IMR-90 (cell line): ENCODE data around the gene SMAP1. TPM values are rescaled to one million over a fixed set of nuclear protein-coding genes. Genes with fewer than 3 reads are reported as not detected.

Experiments
- ATAC-seq: fragments of 200-7000 bp; cut with Tn5 transposase; 2 replicates; pipeline ENCODE4 v1.9.1; 2020; ENCODE audit warnings: low read depth, mild to moderate bottlenecking, moderate library complexity
- BruUV-seq: library from RNA; stranded (reverse); fragments of 400-500 nt; replicated peaks from 2 replicates; lab custom pipeline; 2021; lab: Mats Ljungman, UMichigan
- CTCF ChIA-PET: fragments of 300-600 bp; formaldehyde crosslinking; extraction: SDS; loops from one replicate; lab custom pipeline; 2021; ENCODE audit warnings: antibody characterized with exemption; lab: Yijun Ruan, JAX
- POLR2A ChIA-PET: fragments of 300-600 bp; sonication (Branson Sonifier 250); formaldehyde crosslinking; loops from one replicate; lab custom pipeline; 2022; ENCODE audit warnings: antibody characterized with exemption; ENCODE audit not compliant: unreplicated experiment; lab: Charles Lee
- DNase-seq: peaks from one replicate; pipeline ENCODE4 v3.0.0; 2013
- H2AFZ ChIP-seq: replicated peaks from 2 replicates; pipeline ENCODE3; 2013; ENCODE audit warnings: low read length, mild to moderate bottlenecking; ENCODE audit not compliant: poor library complexity
- H2AK5ac ChIP-seq: 2 replicates; pipeline ENCODE4 v1.6.1; 2013; ENCODE audit warnings: low read depth, low read length, inconsistent platforms
- H2AK9ac ChIP-seq: replicated peaks from 2 replicates; pipeline ENCODE3; 2013; ENCODE audit warnings: mild to moderate bottlenecking, low read depth, low read length, moderate library complexity; ENCODE audit not compliant: poor library complexity
- H2BK120ac ChIP-seq: 2 replicates; pipeline ENCODE4 v1.6.1; 2013; ENCODE audit warnings: low read depth, low read length, inconsistent platforms
- H2BK15ac ChIP-seq: 3 replicates; pipeline ENCODE4 v1.6.1; 2013; ENCODE audit warnings: low read depth, low read length, inconsistent platforms
- H2BK20ac ChIP-seq: 2 replicates; pipeline ENCODE4 v1.6.1; 2013; ENCODE audit warnings: low read depth, mild to moderate bottlenecking, inconsistent platforms, low read length, moderate library complexity
- H2BK5ac ChIP-seq: 2 replicates; pipeline ENCODE4 v1.6.1; 2013; ENCODE audit warnings: mild to moderate bottlenecking, low read depth, low read length, inconsistent platforms; ENCODE audit not compliant: poor library complexity, severe bottlenecking
- H3K14ac ChIP-seq: replicated peaks from 2 replicates; pipeline ENCODE4 v1.6.1; 2013; ENCODE audit warnings: low read depth, low read length, inconsistent platforms
- H3K18ac ChIP-seq: 2 replicates; pipeline ENCODE4 v1.6.1; 2013; ENCODE audit warnings: low read depth, low read length, control low read depth
- H3K23ac ChIP-seq: 2 replicates; pipeline ENCODE4 v1.6.1; 2013; ENCODE audit warnings: low read depth, low read length, inconsistent platforms
- H3K27ac ChIP-seq: 2 replicates; pipeline ENCODE4 v1.5.1; 2013; ENCODE audit warnings: mild to moderate bottlenecking, control low read depth, low read length; ENCODE audit not compliant: insufficient read depth
- H3K27me3 ChIP-seq: 2 replicates; pipeline ENCODE4 v1.6.1; 2013; ENCODE audit warnings: low read length; ENCODE audit not compliant: control insufficient read depth, insufficient read depth
- H3K36me3 ChIP-seq: 2 replicates; pipeline ENCODE4 v1.6.1; 2013; ENCODE audit warnings: low read length, mixed read lengths; ENCODE audit not compliant: control insufficient read depth, insufficient read depth
- H3K4ac ChIP-seq: 2 replicates; pipeline ENCODE4 v1.6.1; 2013; ENCODE audit warnings: low read depth, low read length, inconsistent platforms
- H3K4me1 ChIP-seq: 2 replicates; pipeline ENCODE4 v1.6.1; 2013; ENCODE audit warnings: low read length, mixed read lengths; ENCODE audit not compliant: control insufficient read depth, insufficient read depth
- H3K4me2 ChIP-seq: 2 replicates; pipeline ENCODE4 v1.6.1; 2013; ENCODE audit warnings: low read depth, mild to moderate bottlenecking, control low read depth, low read length, moderate library complexity
- H3K4me3 ChIP-seq: 2 replicates; pipeline ENCODE4 v1.5.1; 2013; ENCODE audit warnings: low read depth, mild to moderate bottlenecking, control low read depth, low read length, moderate library complexity; ENCODE audit not compliant: insufficient read depth
- H3K56ac ChIP-seq: 2 replicates; pipeline ENCODE4 v1.6.1; 2013; ENCODE audit warnings: low read length, inconsistent platforms; ENCODE audit not compliant: insufficient read depth; ENCODE audit errors: extremely low read depth
- H3K79me1 ChIP-seq, 2 experiments: 2 replicates each; pipeline ENCODE4 v1.6.1; 2013; ENCODE audit warnings: low read length in 2 of 2, inconsistent platforms in 1 of 2, low read depth in 1 of 2
- H3K9ac ChIP-seq: 2 replicates; pipeline ENCODE4 v1.6.1; 2013; ENCODE audit warnings: low read depth, low read length, control low read depth
- H3K9me1 ChIP-seq: 2 replicates; pipeline ENCODE4 v1.6.1; 2013; ENCODE audit warnings: low read length, inconsistent platforms; ENCODE audit not compliant: insufficient read depth
- H3K9me3 ChIP-seq: 2 replicates; pipeline ENCODE4 v1.6.1; 2013; ENCODE audit warnings: low read length; ENCODE audit not compliant: control insufficient read depth, insufficient read depth
- H4K20me1 ChIP-seq: 2 replicates; pipeline ENCODE4 v1.6.1; 2013; ENCODE audit warnings: low read length, inconsistent platforms; ENCODE audit not compliant: insufficient read depth
- H4K5ac ChIP-seq: 2 replicates; pipeline ENCODE4 v1.6.1; 2013; ENCODE audit warnings: mild to moderate bottlenecking, low read depth, low read length, control low read depth
- H4K8ac ChIP-seq, 2 experiments: 2 replicates each; pipeline ENCODE4 v1.6.1; 2013; ENCODE audit warnings: low read depth in 2 of 2, low read length in 2 of 2, control low read depth in 1 of 2, inconsistent platforms in 1 of 2
- H4K91ac ChIP-seq: 2 replicates; pipeline ENCODE4 v1.6.1; 2013; ENCODE audit warnings: low read depth, low read length, inconsistent platforms; ENCODE audit not compliant: insufficient read depth
- CHD1 ChIP-seq: IDR thresholded peaks from 2 replicates; pipeline ENCODE4 v1.6.1; 2012; ENCODE audit warnings: low read depth, low read length, improper control_type of control experiment
- MXI1 ChIP-seq: IDR thresholded peaks from 2 replicates; pipeline ENCODE4 v1.6.1; 2012; ENCODE audit warnings: low read depth, mild to moderate bottlenecking, low read length, moderate library complexity, borderline replicate concordance
- NFE2L2 ChIP-seq: fragments of 150-350 bp; IDR thresholded peaks from 2 replicates; pipeline ENCODE4 v1.6.1; 2016; ENCODE audit warnings: low read depth, mild to moderate bottlenecking, low read length
- WGBS, 2 experiments: methylation state at CpG; one replicate each; pipeline versions ENCODE4 v1.1.5 to v1.1.7; 2013; ENCODE audit warnings: missing lambda C conversion rate in 2 of 2; ENCODE audit not compliant: insufficient read length in 1 of 2; ENCODE audit errors: extremely low coverage in 2 of 2; 5-methylcytosine and 5-hydroxymethylcytosine counted together
- dilution Hi-C: fragments of 300-500 bp; cut with HindIII; formaldehyde crosslinking; loops from one replicate; pipeline ENCODE4 v1.14.3; 2018; ENCODE audit warnings: low sequenced_read_pairs; ENCODE audit not compliant: unreplicated experiment
- in situ Hi-C: fragments of 300-500 bp; cut with MboI; formaldehyde crosslinking; loops from 3 replicates; pipeline ENCODE4 v1.14.3; 2019; ENCODE audit warnings: low sequenced_read_pairs, inconsistent platforms, mixed read lengths
- intact Hi-C: fragments of 100-400 bp; cut with micrococcal nuclease; formaldehyde crosslinking; loops from 2 replicates; pipeline ENCODE4 v1.10.0; 2022
- polyA plus RNA-seq, 3 experiments: library from polyadenylated mRNA; depleted of rRNA; stranded (reverse); fragments of >200 nt; gene quantifications; 2 replicates each; pipeline ENCODE4 v1.2.3, GENCODE V29; 2012; ENCODE audit warnings: low replicate concordance in 1 of 3
- total RNA-seq: library from RNA; depleted of rRNA; stranded (reverse); fragments of >200 nt; gene quantifications from 2 replicates; pipeline ENCODE4 v1.2.3, GENCODE V29; 2012

SMAP1 gene
- total and polyA plus RNA-seq, 2 of the 4 experiments (the other 2 are of a cell fraction) = 14.8 to 16.7 TPM

DNA sequence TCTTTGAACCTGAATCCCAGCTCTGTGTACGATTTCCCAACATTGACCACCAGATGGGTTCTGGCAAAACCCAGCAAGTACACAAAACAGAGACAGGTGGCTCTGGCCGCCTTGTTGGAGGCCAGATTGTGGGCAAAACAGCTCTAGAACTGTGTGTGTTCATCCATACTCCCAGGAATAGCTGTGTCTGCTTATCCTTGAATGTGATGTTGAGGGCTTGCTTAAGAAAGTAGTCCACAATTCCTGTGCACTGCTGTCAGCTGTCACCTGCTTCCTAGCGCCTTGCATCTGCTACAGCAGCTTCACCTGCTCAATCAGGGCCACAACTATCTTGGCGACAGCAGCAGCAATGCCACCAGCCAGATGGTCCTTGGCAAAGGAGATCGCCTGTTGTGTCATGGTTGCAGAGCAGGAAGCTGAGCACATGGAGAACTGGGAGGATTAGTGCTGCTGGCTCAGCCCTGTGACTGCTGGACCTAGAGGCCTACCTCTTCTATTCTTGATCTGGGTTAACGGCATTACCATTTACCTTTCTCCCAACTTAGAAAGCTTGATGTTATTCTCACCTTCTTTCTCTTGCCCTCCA, 3.7 kb upstream of the SMAP1 start:
- TF ChIP-seq MXI1 (no peak), CHD1 (no peak), NFE2L2 (no peak)
- Histone ChIP-seq H3K27ac (no peak overlapping the region), H3K9me1 (no peaks in the 10 kb centered on the region), H3K4ac (no peak overlapping the region), H3K4me3 (no peak overlapping the region), H3K27me3 (peaks cover 4% of the 10 kb centered on the region; the same call in 1 of the 2 replicates), H3K4me2 (no peak overlapping the region), H4K8ac (no peak overlapping the region), H2BK5ac (no peak overlapping the region), H2BK120ac (no peak overlapping the region), H2BK20ac (no peak overlapping the region), H4K5ac (no peak overlapping the region), H2AFZ (no peak overlapping the region), H3K4me1 (no peaks in the 10 kb centered on the region), H3K14ac (no peak overlapping the region), H3K56ac (no peak overlapping the region), H3K79me1 (peaks cover 4 to 6% of the 10 kb centered on the region in 2 experiments; a peak in 3 of 4 replicates), H3K18ac (no peak overlapping the region), H2AK5ac (no peak overlapping the region), H2AK9ac (no peak overlapping the region), H3K9me3 (no peaks in the 10 kb centered on the region), H3K23ac (no peak overlapping the region), H4K91ac (no peak overlapping the region), H2BK15ac (no peak overlapping the region), H4K20me1 (no peaks in the 10 kb centered on the region), H3K36me3 (no peaks in the 10 kb centered on the region), H3K9ac (no peak overlapping the region)
- in situ Hi-C loops = no loop called here
- no TSS peak for BruUV-seq
- ATAC-seq (no peak), DNase-seq (no peak)
- intact Hi-C loops = no loop called here
- ChIA-PET CTCF (interaction anchor here (0.6 kb wide), 1 partner anchor 92 kb away, joined by 4 read pairs; no protein-coding TSS in a partner anchor), POLR2A (no interaction called here)
- dilution Hi-C loops = no loop called here
- WGBS, 2 experiments = 75% methylated on average over 2 of the region's 6 CpGs; no CpG with 5 or more reads in 1 of the 2 experiments
